ENCODE measurements around the gene FXN. TPM values are rescaled to one million over a fixed set of nuclear protein-coding genes. Genes with fewer than 3 reads are reported as not detected.

Gene FXN
- total and polyA plus RNA-seq, 4 donors: 3.6 to 13.5 (median 10.6) TPM

- Histone ChIP-seq H3K36me3 (ENCODE audit: control insufficient read depth in 4 of 4, insufficient read depth in 4 of 4, low read length in 4 of 4) (no peaks in the 10 kb centered on the region), H3K27ac (ENCODE audit: low read depth in 1 of 2, low read length in 1 of 2) (no peak overlapping the region), H3K9me3 (ENCODE audit: control insufficient read depth in 4 of 4, insufficient read depth in 3 of 4, low read length in 3 of 4) (no peaks in the 10 kb centered on the region), H3K4me1 (ENCODE audit: control insufficient read depth in 5 of 5, insufficient read depth in 5 of 5, low read length in 5 of 5) (peaks cover 0 to 10% (median 0%) of the 10 kb centered on the region in 5 donors), H3K9ac (ENCODE audit: insufficient read depth in 1 of 2, low read length in 2 of 2) (no peak overlapping the region), H3K4me3 (no peak overlapping the region), H3K27me3 (ENCODE audit: control insufficient read depth in 3 of 3, insufficient read depth in 3 of 3, low read length in 2 of 3) (no peaks in the 10 kb centered on the region)
- ATAC-seq (ENCODE audit: insufficient read depth, low FRiP score) (no peak), DNase-seq (no peak)
- TF ChIP-seq CTCF (IDR thresholded peaks at IDR 0.05; ENCODE audit: control extremely low read depth, extremely low read depth): no peak
- 25 to 60% methylated on average over 18 of the region's 18 CpGs for WGBS, 2 donors
These were observed 22.7 kb upstream of the FXN start for GRCh38 chr9:69012696-69013381.

- H3K27me3 ChIP-seq (ENCODE audit: control insufficient read depth in 3 of 3, insufficient read depth in 3 of 3, low read length in 2 of 3): no peaks in the 10 kb centered on the region
- DNase-seq (no peak), ATAC-seq (ENCODE audit: insufficient read depth, low FRiP score) (no peak)
- no peak overlapping the region for H3K9ac ChIP-seq (ENCODE audit: insufficient read depth in 1 of 2, low read length in 2 of 2)
- 95 to 96% methylated on average over 26 of the region's 26 CpGs for WGBS, 2 donors
- peaks cover 0 to 10% (median 0%) of the 10 kb centered on the region in 5 donors for H3K4me1 ChIP-seq (ENCODE audit: control insufficient read depth in 5 of 5, insufficient read depth in 5 of 5, low read length in 5 of 5)
- no peaks in the 10 kb centered on the region for H3K9me3 ChIP-seq (ENCODE audit: control insufficient read depth in 4 of 4, insufficient read depth in 3 of 4, low read length in 3 of 4)
- H3K36me3 ChIP-seq (ENCODE audit: control insufficient read depth in 4 of 4, insufficient read depth in 4 of 4, low read length in 4 of 4): no peaks in the 10 kb centered on the region
- H3K4me3 ChIP-seq: no peak overlapping the region
- no peak overlapping the region for H3K27ac ChIP-seq (ENCODE audit: low read depth in 1 of 2, low read length in 1 of 2)
- TF ChIP-seq CTCF (IDR thresholded peaks at IDR 0.05; ENCODE audit: control extremely low read depth, extremely low read depth): no peak
These were observed 22.2 kb upstream of the FXN start for GRCh38 chr9:69013382-69013727.

GRCh38 chr9:69014013-69014412, 21.5 kb upstream of the FXN start, which contains the start of gene PRKACG:
TSS of gene PRKACG (minus strand) at chr9:69014113. CDS start at chr9:69014092, 21 bp downstream.
- Histone ChIP-seq H3K27me3 (ENCODE audit: control insufficient read depth in 3 of 3, insufficient read depth in 3 of 3, low read length in 2 of 3) (no peaks in the 10 kb centered on the region), H3K4me1 (ENCODE audit: control insufficient read depth in 5 of 5, insufficient read depth in 5 of 5, low read length in 5 of 5) (peaks cover 0 to 10% (median 0%) of the 10 kb centered on the region in 5 donors), H3K4me3 (no peak within 1 kb of the TSS), H3K9me3 (ENCODE audit: control insufficient read depth in 4 of 4, insufficient read depth in 3 of 4, low read length in 3 of 4) (no peaks in the 10 kb centered on the region), H3K9ac (ENCODE audit: insufficient read depth in 1 of 2, low read length in 2 of 2) (no peak within 1 kb of the TSS), H3K36me3 (ENCODE audit: control insufficient read depth in 4 of 4, insufficient read depth in 4 of 4, low read length in 4 of 4) (no peaks in the 10 kb centered on the region), H3K27ac (ENCODE audit: low read depth in 1 of 2, low read length in 1 of 2) (no peak within 1 kb of the TSS)
- no peak for DNase-seq
- WGBS, 2 donors: 97 to 98% methylated on average over 29 of the region's 29 CpGs
- no peak for TF ChIP-seq CTCF (IDR thresholded peaks at IDR 0.05; ENCODE audit: control extremely low read depth, extremely low read depth)
- no peak for ATAC-seq (ENCODE audit: insufficient read depth, low FRiP score)
